Keratinocyte (primary cell): Measurements from ENCODE around the gene FRMD4B. TPM values are rescaled to one million over a fixed set of nuclear protein-coding genes. Genes with fewer than 3 reads are reported as not detected.

Experiments
- DNase-seq: peaks from one replicate; pipeline ENCODE4 v3.0.0-alpha.2; 2011; ENCODE audit warnings: low read depth, missing footprints, low spot score
- FAIRE-seq: peaks from 2 replicates; lab custom pipeline; 2011; peaks lifted over from hg19 to GRCh38; lab: Jason Lieb, UNC
- H2AFZ ChIP-seq: 2 replicates; pipeline ENCODE4 v1.6.0; 2012; ENCODE audit warnings: low read length, control low read depth, inconsistent platforms; ENCODE audit not compliant: control insufficient read depth
- H3K27ac ChIP-seq: 2 replicates; pipeline ENCODE4 v1.5.1; 2011; ENCODE audit warnings: low read length; ENCODE audit not compliant: control insufficient read depth, insufficient read depth
- H3K27me3 ChIP-seq: 3 replicates; pipeline ENCODE4 v1.6.0; 2011; ENCODE audit warnings: low read length; ENCODE audit not compliant: control insufficient read depth, insufficient read depth; ENCODE audit errors: extremely low read depth
- H3K36me3 ChIP-seq, 2 experiments: 2 replicates in 1 of 2; 3 replicates in 1 of 2; pipeline ENCODE4 v1.5.1; 2011; ENCODE audit warnings: low read length in 2 of 2, mild to moderate bottlenecking in 1 of 2; ENCODE audit not compliant: control insufficient read depth in 2 of 2, insufficient read depth in 2 of 2; ENCODE audit errors: extremely low read depth in 1 of 2
- H3K4me1 ChIP-seq: 3 replicates; pipeline ENCODE4 v1.5.1; 2011; ENCODE audit warnings: low read length; ENCODE audit not compliant: control insufficient read depth, insufficient read depth; ENCODE audit errors: extremely low read depth
- H3K4me2 ChIP-seq: 3 replicates; pipeline ENCODE4 v1.6.0; 2011; ENCODE audit warnings: low read depth, low read length; ENCODE audit not compliant: control insufficient read depth, insufficient read depth; ENCODE audit errors: extremely low read depth
- H3K4me3 ChIP-seq, 3 experiments: fragments of 200-600 bp in 1 of 3; sonication (generic) in 1 of 3; 2 replicates in 2 of 3; 3 replicates in 1 of 3; pipeline ENCODE4 v1.5.1; 2011 to 2016; ENCODE audit warnings: low read length in 3 of 3, mild to moderate bottlenecking in 3 of 3, control low read depth in 2 of 3, inconsistent platforms in 1 of 3, low read depth in 1 of 3, mixed read lengths in 1 of 3, mixed run types in 1 of 3, moderate library complexity in 1 of 3; ENCODE audit not compliant: control insufficient read depth in 2 of 3, insufficient read depth in 2 of 3; ENCODE audit errors: extremely low read depth in 1 of 3
- H3K79me2 ChIP-seq: 2 replicates; pipeline ENCODE4 v1.6.0; 2012; ENCODE audit warnings: low read length; ENCODE audit not compliant: control insufficient read depth, insufficient read depth
- H3K9ac ChIP-seq: 3 replicates; pipeline ENCODE4 v1.6.0; 2011; ENCODE audit warnings: low read length; ENCODE audit not compliant: control insufficient read depth, insufficient read depth; ENCODE audit errors: extremely low read depth
- H3K9me1 ChIP-seq: 3 replicates; pipeline ENCODE4 v1.6.0; 2011; ENCODE audit warnings: low read length; ENCODE audit not compliant: control insufficient read depth, insufficient read depth; ENCODE audit errors: extremely low read depth
- H3K9me3 ChIP-seq: 2 replicates; pipeline ENCODE4 v1.5.1; 2012; ENCODE audit warnings: low read depth, low read length; ENCODE audit not compliant: control insufficient read depth
- H4K20me1 ChIP-seq: 3 replicates; pipeline ENCODE4 v1.6.0; 2011; ENCODE audit warnings: low read length; ENCODE audit not compliant: control insufficient read depth, insufficient read depth; ENCODE audit errors: extremely low read depth
- CTCF ChIP-seq, 3 experiments: IDR thresholded peaks in 1 of 3; conservative IDR thresholded peaks in 1 of 3; optimal IDR thresholded peaks in 1 of 3; 2 replicates in 2 of 3; 3 replicates in 1 of 3; pipeline versions ENCODE3 to v1.5.1; 2011; ENCODE audit warnings: low read length in 3 of 3, mild to moderate bottlenecking in 3 of 3, moderate library complexity in 2 of 3, control low read depth in 1 of 3, inconsistent platforms in 1 of 3; ENCODE audit not compliant: insufficient read depth in 2 of 3; ENCODE audit errors: extremely low read depth in 1 of 3
- EZH2 ChIP-seq: IDR thresholded peaks from one replicate; pipeline ENCODE4 v1.6.1; 2012; ENCODE audit warnings: inconsistent platforms, mild to moderate bottlenecking, low read length, moderate library complexity
- dilution Hi-C: fragments of 300-500 bp; cut with MboI; formaldehyde crosslinking; loops from one replicate; pipeline ENCODE4 v1.7.0; 2020; ENCODE audit warnings: low sequenced_read_pairs; ENCODE audit not compliant: extremely low pct_ligation_motif_present
- polyA plus RNA-seq, 5 experiments: library from polyadenylated mRNA; depleted of rRNA in 3 of 5; stranded (reverse) in 3 of 5; stranded (forward) in 1 of 5; unstranded in 1 of 5; fragments of >200 nt; gene quantifications; 1 replicate in 1 of 5; 2 replicates in 3 of 5; 3 replicates in 1 of 5; pipeline versions ENCODE4 v1.2.1 to v1.2.3, GENCODE V29; 2011 to 2012; ENCODE audit warnings: missing spikeins in 2 of 5, low read depth in 1 of 5, low replicate concordance in 1 of 5

The FRMD4B gene
- polyA plus RNA-seq, 1 donor (not counting 4 experiments of a cell fraction or from before 2014, with no cell fraction given) = 48.3 TPM

- peak; percentile 77 to 90 (median 82) for TF ChIP-seq CTCF (optimal IDR thresholded peaks at IDR 0.05 in 1 of 3, IDR thresholded peaks at IDR 0.05 in 1 of 3, conservative IDR thresholded peaks at IDR 0.05 in 1 of 3; ENCODE audit: extremely low read depth in 1 of 3, insufficient read depth in 2 of 3, low read length in 3 of 3)
- no peak for TF ChIP-seq EZH2
- H3K9me1 ChIP-seq = peaks cover 2% of the 10 kb centered on the region
- H4K20me1 ChIP-seq = no peaks in the 10 kb centered on the region
- no peak overlapping the region for H2AFZ ChIP-seq
- peak overlapping the region; percentile 48 for H3K27ac ChIP-seq
- H3K9ac ChIP-seq = no peak overlapping the region
- H3K4me1 ChIP-seq = peaks cover 33% of the 10 kb centered on the region
- dilution Hi-C loops = no loop called here
- peaks cover 2% of the 10 kb centered on the region for H3K9me3 ChIP-seq
- DNase-seq = peak; percentile 66
- no peaks in the 10 kb centered on the region for H3K27me3 ChIP-seq
- H3K79me2 ChIP-seq = peaks cover 35% of the 10 kb centered on the region
- FAIRE-seq = peak; percentile 90
- no peak overlapping the region for H3K4me3 ChIP-seq
- peaks cover 10 to 16% of the 10 kb centered on the region in 2 experiments for H3K36me3 ChIP-seq
- no peak overlapping the region for H3K4me2 ChIP-seq
These were observed 24.4 kb upstream of the FRMD4B start for GRCh38 chr3:69410301-69410700.

- no peak overlapping the region for H2AFZ ChIP-seq
- peaks cover 11 to 19% of the 10 kb centered on the region in 2 experiments for H3K36me3 ChIP-seq
These were observed 23.9 kb upstream of the FRMD4B start for GRCh38 chr3:69409831-69410230.

More at GRCh38 chr3:69409831-69410230, 23.9 kb upstream of the FRMD4B start:
- TF ChIP-seq CTCF (optimal IDR thresholded peaks at IDR 0.05 in 1 of 3, IDR thresholded peaks at IDR 0.05 in 1 of 3, conservative IDR thresholded peaks at IDR 0.05 in 1 of 3; ENCODE audit: extremely low read depth in 1 of 3, insufficient read depth in 2 of 3, low read length in 3 of 3) = no peak
- no peak for TF ChIP-seq EZH2
- peaks cover 2% of the 10 kb centered on the region for H3K9me1 ChIP-seq
- H3K9me3 ChIP-seq = peaks cover 4% of the 10 kb centered on the region
- H3K9ac ChIP-seq = no peak overlapping the region
- H3K27me3 ChIP-seq = no peaks in the 10 kb centered on the region
- DNase-seq (no peak), FAIRE-seq (peak; percentile 67)
- H3K4me2 ChIP-seq = no peak overlapping the region
- no peak overlapping the region for H3K4me3 ChIP-seq
- peaks cover 33% of the 10 kb centered on the region for H3K4me1 ChIP-seq
- no peaks in the 10 kb centered on the region for H4K20me1 ChIP-seq
- H3K27ac ChIP-seq = peak overlapping the region; percentile 48
- H3K79me2 ChIP-seq = peaks cover 33% of the 10 kb centered on the region
- dilution Hi-C loops = no loop called here
